Psoas muscle (tissue), 8 donors: ENCODE data around the gene RASSF5. TPM values are rescaled to one million over a fixed set of nuclear protein-coding genes. Genes with fewer than 3 reads are reported as not detected.

ENCODE experiments used
- ATAC-seq, 4 donors: fragments of 200-7000 bp; cut with Tn5 transposase; one replicate each; pipeline ENCODE4 v1.9.1; 2020; ENCODE audit warnings: moderate library complexity in 3 of 4, mild to moderate bottlenecking in 2 of 4
- DNase-seq, 2 donors: peaks; one replicate each; pipeline ENCODE4 v3.0.0-alpha.2; 2020
- H3K27ac ChIP-seq: fragments of 200-600 bp; one replicate; pipeline ENCODE4 v1.8.0; 2022
- H3K27me3 ChIP-seq, 3 donors: fragments of 200-600 bp in 1 of 3; one replicate each; pipeline versions ENCODE4 v1.6.1 to v1.8.0; 2013 to 2022; ENCODE audit warnings: low read length in 2 of 3, mild to moderate bottlenecking in 2 of 3, moderate library complexity in 1 of 3; ENCODE audit not compliant: insufficient read depth in 3 of 3
- H3K36me3 ChIP-seq, 2 donors: fragments of 200-600 bp in 1 of 2; one replicate each; pipeline versions ENCODE4 v1.6.1 to v1.8.0; 2013 to 2022; ENCODE audit warnings: low read depth in 1 of 2, mild to moderate bottlenecking in 1 of 2, moderate library complexity in 1 of 2; ENCODE audit not compliant: insufficient read depth in 1 of 2
- H3K4me1 ChIP-seq: fragments of 200-600 bp; one replicate; pipeline ENCODE4 v1.8.0; 2022
- H3K4me3 ChIP-seq: fragments of 200-600 bp; one replicate; pipeline ENCODE4 v1.8.0; 2022; ENCODE audit warnings: mild to moderate bottlenecking
- H3K9me3 ChIP-seq: fragments of 200-600 bp; one replicate; pipeline ENCODE4 v1.8.0; 2022
- CTCF ChIP-seq: fragments of 200-600 bp; IDR thresholded peaks from one replicate; pipeline ENCODE4 v1.8.0; 2022; ENCODE audit warnings: antibody characterized with exemption
- WGBS, 3 donors: extraction: QIAGEN DNeasy Blood & Tissue Kit; methylation state at CpG; one replicate each; pipeline versions ENCODE4 v1.1.6 to v1.1.7; 2013; 5-methylcytosine and 5-hydroxymethylcytosine counted together
- intact Hi-C, 2 donors: fragments of 100-400 bp; cut with DNase I; formaldehyde crosslinking; loops; one replicate each; pipeline versions ENCODE4 v1.11.0 to v1.14.2; 2022
- polyA plus RNA-seq, 3 donors: library from polyadenylated mRNA; stranded (reverse); fragments of 200-250 nt; gene quantifications; one replicate each; pipeline ENCODE4 v1.2.3, GENCODE V29; 2013
- total RNA-seq, 4 donors: library from RNA; stranded (reverse); fragmentation: NEBNext Ultra II Directional in 2 of 4; extraction: Animal tissue kit (Norgen Biotek cat#: 25700) in 2 of 4; gene quantifications; one replicate each; pipeline versions ENCODE4 v1.2.1 to v1.2.4, GENCODE V29; 2021 to 2023
- donor health status: healthy with polysubstance abuse.
- donor health status: DM: no; HTN: no; CAD: no; lungs with moderate emphysema.
- donor health status: Bipolar disorder and iron deficiency.
- donor health status: healthy.
- donor health status: DM: yes; HTN: yes; CAD: no.
- donor health status: DM: no; HTN: no; CAD: no.
- donor health status: DM: no; HTN: no; CAD: no.
- donor health status: DM: yes; HTN: yes; CAD: no.

The RASSF5 gene
- total and polyA plus RNA-seq, 7 donors, result 1.1 to 14.6 (median 1.9) TPM

GRCh38 chr1:206521694-206522402, 14.5 kb downstream of the RASSF5 start:
- Histone ChIP-seq H3K27ac (no peak overlapping the region), H3K36me3 (no peaks in the 10 kb centered on the region), H3K4me3 (no peak overlapping the region), H3K27me3 (no peaks in the 10 kb centered on the region), H3K9me3 (no peaks in the 10 kb centered on the region), H3K4me1 (no peaks in the 10 kb centered on the region)
- TF ChIP-seq CTCF, result no peak
- 70 to 79% (median 72%) methylated on average over 8 of the region's 8 CpGs for WGBS, 3 donors
- intact Hi-C loops, result no loop called here
- ATAC-seq (no peak), DNase-seq (no peak)

GRCh38 chr1:206524739-206525364, 17.5 kb downstream of the RASSF5 start:
- intact Hi-C loops, result no loop called here
- WGBS, 3 donors, result 68 to 77% (median 75%) methylated on average over 5 of the region's 5 CpGs
- Histone ChIP-seq H3K27ac (no peak overlapping the region), H3K27me3 (no peaks in the 10 kb centered on the region), H3K36me3 (no peaks in the 10 kb centered on the region), H3K4me1 (no peaks in the 10 kb centered on the region), H3K9me3 (no peaks in the 10 kb centered on the region), H3K4me3 (no peak overlapping the region)
- no peak for TF ChIP-seq CTCF
- ATAC-seq (peak in 3 of 4 donors; percentile 13 to 27 (median 20)), DNase-seq (no peak)

GRCh38 chr1:206526064-206526911, 19.0 kb downstream of the RASSF5 start:
- Histone ChIP-seq H3K27ac (no peak overlapping the region), H3K4me3 (no peak overlapping the region), H3K36me3 (no peaks in the 10 kb centered on the region), H3K4me1 (no peaks in the 10 kb centered on the region), H3K27me3 (no peaks in the 10 kb centered on the region), H3K9me3 (no peaks in the 10 kb centered on the region)
- intact Hi-C loops, result no loop called here
- WGBS, 3 donors, result 50 to 54% (median 51%) methylated on average over 6 of the region's 6 CpGs
- DNase-seq (no peak), ATAC-seq (no peak)
- no peak for TF ChIP-seq CTCF

- H3K27ac ChIP-seq, result no peak overlapping the region
- no peak for TF ChIP-seq CTCF
- ATAC-seq, result no peak
- H3K4me3 ChIP-seq, result no peak overlapping the region
- no peaks in the 10 kb centered on the region for H3K4me1 ChIP-seq
- WGBS, 3 donors, result 85 to 98% (median 93%) methylated on average over 7 of the region's 7 CpGs
- DNase-seq, result no peak
- intact Hi-C loops, result no loop called here
- no peaks in the 10 kb centered on the region for H3K27me3 ChIP-seq
- no peaks in the 10 kb centered on the region for H3K9me3 ChIP-seq
- no peaks in the 10 kb centered on the region for H3K36me3 ChIP-seq
Observed at GRCh38 chr1:206529425-206529824, 22.1 kb downstream of the RASSF5 start.
